Measurements from ENCODE around the gene TMEM9. TPM values are rescaled to one million over a fixed set of nuclear protein-coding genes. Genes with fewer than 3 reads are reported as not detected.

Gene TMEM9
- total RNA-seq, 1 experiment from 2014 or later: 101 TPM

DNA sequence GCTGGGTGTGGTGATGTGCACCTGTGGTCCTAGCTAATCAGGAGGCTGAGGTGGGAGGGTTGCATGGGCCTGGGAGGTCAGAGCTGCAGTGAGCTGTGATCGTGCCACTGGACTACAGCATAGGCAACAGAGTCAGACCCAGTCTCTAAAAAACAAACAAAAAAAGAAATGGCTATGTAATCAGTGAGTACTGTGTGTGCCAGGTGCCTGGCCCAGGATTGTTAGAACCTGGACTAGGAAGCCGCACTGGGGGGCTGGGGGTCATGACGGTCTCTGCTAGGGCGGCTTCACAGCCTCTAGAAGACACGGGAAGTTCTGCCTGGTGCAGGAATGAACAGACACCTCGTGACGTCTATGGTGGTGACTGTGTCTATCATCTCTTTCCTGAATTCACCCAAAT lies 8.5 kb downstream of the TMEM9 start:
- DNase-seq (ENCODE audit: low read depth): no peak

DNA sequence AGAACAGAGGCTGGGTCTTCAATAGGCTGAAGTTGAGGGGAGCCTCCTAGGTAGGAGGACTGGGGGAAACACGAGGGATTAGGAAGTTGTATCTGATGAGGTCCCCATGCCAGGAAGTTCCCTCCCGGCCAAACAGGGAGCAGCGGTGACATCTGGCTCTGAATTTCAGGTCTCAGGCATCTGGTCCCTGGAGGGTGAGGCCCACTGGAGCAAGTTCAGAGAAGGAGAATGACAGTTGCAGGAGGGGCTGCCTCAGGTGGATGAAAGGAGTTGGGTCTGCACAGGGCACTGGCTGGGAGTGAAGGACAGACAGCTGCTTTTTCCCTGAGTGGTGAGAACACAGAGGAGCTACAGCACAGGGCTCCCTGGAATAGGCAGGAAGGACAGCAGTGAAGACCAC lies 9.1 kb downstream of the TMEM9 start:
- DNase-seq (ENCODE audit: low read depth): no peak

- DNase-seq (ENCODE audit: low read depth): no peak
These were observed 9.6 kb downstream of the TMEM9 start for GRCh38 chr1:201144701-201145100.

DNA sequence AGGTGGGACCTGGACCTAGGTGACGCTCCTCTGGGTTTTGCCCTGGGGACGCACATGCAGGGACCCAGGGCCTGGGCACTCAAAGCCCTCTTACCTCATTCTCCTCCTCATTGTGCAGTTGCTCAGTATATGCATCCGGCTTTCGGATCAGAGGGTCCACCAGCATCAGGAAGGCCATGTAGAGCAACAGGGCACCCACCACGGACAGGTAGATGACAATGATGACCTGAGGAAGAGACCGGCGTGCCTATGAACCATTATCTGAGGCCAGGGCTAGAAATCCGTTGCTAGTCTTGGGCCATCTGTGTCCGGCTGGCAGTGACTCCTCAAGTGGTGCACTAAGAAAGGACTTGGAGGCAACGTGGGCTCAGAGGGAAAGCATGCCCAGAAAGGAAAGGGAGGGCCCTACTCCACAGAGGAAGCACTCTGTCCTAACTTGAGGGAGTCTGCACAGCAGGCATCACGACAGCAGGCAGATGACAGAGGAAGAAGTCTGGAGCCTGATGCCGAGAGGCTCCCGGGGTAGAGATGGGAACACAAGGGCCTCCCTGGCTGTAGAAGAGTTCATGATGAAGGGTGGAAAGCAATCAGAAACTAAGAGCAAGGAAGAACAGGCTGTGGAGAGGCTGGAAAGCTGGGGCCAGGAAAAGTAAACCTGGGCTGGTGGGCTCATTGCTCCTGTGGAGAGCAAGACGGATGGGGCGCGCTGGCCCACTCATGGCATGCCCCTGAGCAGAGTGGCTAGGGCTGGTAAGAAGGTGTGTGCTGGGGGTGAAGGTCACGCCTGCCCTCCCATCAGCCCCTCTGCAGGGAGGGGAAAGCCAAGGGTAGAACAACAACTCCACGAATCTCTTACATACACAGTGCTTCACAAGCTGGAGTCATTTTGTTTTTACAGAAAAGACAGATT lies 10.3 kb downstream of the TMEM9 start:
- DNase-seq (ENCODE audit: low read depth): no peak

DNA sequence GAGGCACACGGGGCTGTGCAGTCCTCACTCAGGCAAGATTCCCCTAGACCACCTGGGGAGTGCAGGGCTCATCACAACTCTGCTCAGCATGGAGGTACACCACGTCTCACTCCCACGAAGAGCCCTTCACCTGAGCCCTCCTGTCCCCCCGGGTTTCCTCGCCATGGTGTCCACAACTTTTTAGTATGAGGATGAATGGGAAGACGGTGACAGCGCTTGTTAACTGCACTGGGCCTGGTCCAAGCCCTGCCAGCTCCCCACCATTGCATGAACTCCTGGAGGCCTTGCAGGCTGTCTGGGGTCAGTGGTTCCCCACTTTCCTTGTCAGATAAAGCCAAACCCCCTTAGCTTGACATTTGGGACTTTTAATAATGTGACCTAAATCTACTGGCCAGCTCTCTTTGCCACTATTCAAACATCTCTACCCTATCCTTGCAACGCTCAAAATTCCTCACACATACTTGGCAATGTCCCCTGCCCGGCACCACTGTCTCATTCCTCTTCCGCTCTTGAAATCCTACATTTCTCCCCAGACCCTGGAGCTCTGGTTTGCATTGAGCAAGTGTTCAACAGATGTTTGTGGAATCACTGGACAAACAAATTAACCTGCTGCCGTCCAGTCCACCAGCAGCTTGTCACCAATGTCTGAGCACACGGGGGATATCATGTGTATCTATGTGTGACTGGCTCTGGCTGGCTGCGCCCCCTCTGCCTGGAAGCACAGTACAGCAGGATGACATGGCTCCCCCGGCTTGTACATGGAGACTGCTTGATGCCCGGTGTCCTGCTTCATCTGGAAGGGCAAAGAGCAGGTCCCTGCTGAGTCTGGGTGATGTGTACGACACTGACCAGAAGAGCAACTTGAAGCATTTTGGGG lies 11.2 kb downstream of the TMEM9 start:
- DNase-seq (ENCODE audit: low read depth): no peak

GRCh38 chr1:201142011-201142848 lies 12.0 kb downstream of the TMEM9 start:
- DNase-seq (ENCODE audit: low read depth): no peak

DNA sequence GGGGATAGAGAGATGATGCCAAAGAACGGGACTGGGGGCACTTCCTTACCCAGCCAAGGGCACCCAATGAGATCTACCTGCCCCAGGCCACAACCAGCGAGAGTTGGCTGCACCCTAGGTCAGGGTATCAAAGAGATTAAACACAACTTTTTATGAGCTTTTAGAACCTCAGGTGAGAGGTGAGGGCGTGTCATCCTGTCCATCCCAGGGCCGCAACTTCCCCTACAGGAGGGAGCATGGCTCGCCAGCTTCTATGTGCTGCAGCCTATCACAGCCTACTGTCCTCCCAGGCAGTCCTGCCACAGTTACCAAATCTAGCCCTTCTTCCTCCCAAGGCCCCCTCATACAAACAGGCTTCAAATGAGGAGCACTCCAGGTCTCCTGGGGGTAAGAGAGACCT lies 12.9 kb downstream of the TMEM9 start:
- no peak for DNase-seq (ENCODE audit: low read depth)

DNA sequence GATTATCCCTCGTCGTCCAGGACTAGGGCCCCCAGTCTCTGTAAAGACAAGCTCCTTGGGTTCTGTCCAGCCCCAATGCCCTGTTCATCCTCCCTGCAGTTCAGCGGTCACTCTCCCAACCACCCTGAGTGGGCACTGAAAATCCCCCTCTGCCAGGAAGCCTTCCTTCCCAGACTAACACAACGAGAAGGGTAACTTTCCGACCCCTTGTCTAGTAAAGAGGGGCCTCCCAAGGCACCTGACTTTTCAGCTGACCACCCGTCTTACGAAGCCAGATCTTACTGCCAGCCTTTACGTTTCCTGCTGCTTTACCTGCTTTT lies 13.4 kb downstream of the TMEM9 start:
- DNase-seq (ENCODE audit: low read depth): no peak

- DNase-seq (ENCODE audit: low read depth): no peak
These were observed 13.9 kb downstream of the TMEM9 start for GRCh38 chr1:201140235-201140940.

DNA sequence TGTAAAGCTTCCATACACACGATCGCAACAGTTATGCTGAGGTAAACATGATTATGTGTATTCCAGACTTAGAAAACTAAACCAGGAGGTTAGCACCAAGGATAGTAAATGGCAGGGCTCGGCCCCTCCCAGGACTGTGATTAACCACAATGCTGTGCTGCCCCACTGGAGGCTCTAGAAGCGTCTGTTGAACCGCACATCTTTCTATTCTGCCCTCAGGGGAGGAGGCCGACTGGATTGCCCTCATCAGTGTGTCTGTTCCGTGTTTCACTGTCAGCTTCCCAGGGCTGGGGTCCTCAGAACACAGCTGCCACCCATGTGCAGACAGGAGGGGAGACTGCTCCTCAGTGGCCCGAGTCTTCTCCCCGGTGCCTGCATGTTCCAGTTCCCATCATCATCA lies 14.5 kb downstream of the TMEM9 start:
- no peak for DNase-seq (ENCODE audit: low read depth)

- no peak for DNase-seq (ENCODE audit: low read depth)
These were observed 15.0 kb downstream of the TMEM9 start for GRCh38 chr1:201139306-201139705.

GRCh38 chr1:201138311-201138840 lies 15.9 kb downstream of the TMEM9 start:
- no peak for DNase-seq (ENCODE audit: low read depth)

- DNase-seq (ENCODE audit: low read depth): peak; percentile 90
These were observed 16.5 kb downstream of the TMEM9 start for GRCh38 chr1:201137579-201138310.

DNA sequence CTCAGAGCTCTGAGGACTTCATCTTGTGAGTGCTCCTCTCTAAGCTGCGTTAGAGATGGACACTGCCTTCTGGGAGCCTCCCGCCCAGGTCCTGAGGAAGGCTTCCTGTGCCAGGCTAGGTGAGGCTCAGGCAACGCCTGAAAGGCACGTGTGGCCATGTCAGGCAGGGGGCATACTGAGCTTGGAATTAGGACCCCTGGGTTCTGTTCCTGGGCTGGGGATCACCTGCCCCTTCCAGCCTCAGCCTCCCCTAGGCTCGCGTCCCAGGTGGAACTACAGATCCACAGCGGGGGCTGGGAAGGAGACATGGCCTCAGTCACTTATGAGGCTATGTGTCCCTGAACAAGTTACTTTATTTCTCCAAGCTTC lies 17.3 kb downstream of the TMEM9 start:
- no peak for DNase-seq (ENCODE audit: low read depth)

DNA sequence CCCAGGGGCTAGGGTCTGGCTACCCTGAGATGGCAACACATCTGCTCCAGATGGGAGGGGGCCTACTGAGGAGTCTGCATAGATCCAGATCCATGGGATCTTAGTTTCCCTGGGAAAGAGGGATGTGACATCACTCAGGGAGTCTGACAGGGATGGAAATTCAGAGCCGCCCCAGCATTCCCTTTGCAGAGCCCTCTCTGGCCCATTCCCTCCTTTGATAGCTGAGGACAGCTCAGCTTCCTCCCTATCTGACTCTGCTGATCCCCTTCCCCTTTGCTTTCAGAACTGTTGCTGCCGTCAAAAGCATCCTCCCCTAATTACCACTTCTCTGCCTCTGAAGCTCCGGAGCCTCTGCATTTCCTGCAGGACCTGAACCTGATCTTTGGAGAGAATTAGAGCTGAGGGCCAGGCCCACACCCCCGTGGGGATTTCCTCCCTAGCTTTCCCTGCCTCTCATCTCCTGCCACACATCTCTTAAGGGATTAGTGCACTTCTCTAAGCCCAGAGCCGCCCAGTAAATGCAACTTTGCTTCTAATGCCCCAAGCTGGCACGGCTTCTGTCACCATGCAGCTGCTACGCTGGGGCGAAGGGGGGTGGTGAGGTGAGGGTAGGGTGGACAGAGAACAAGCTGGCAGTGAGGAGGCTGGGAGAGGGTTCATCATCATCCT lies 17.8 kb downstream of the TMEM9 start:
- DNase-seq (ENCODE audit: low read depth): no peak

GRCh38 chr1:201134405-201134804 lies 19.9 kb downstream of the TMEM9 start:
- no peak for DNase-seq (ENCODE audit: low read depth)

- no peak for DNase-seq (ENCODE audit: low read depth)
These were observed 22.9 kb downstream of the TMEM9 start for GRCh38 chr1:201131398-201131797.

- DNase-seq (ENCODE audit: low read depth): no peak
These were observed 25.3 kb downstream of the TMEM9 start for GRCh38 chr1:201128962-201129361.

DNA sequence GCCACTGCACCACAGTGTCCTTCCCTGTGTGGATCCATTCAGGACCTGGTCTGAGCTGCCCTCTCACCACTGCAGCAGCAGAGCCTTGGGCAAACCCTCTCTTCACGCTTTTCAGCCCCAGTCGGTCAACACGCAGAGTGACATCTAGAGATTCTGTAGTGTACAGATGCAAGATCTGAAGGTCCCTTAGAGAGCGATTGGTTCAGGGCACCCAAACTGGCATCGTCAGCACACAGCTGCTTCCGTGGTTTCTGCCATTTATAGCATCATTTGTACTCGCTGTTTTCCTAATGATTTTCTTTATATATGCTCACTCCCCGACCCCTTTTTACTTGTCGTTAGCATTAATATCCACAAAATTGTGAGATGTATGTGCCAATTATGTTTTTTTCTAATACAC lies 25.8 kb downstream of the TMEM9 start:
- DNase-seq (ENCODE audit: low read depth): no peak

Data from RPMI7951 (cell line).